C4-2B (cell line): ENCODE results near the gene NANOS3.

ENCODE experiments used
- H3K27ac ChIP-seq: fragments of 450-650 bp; 2 replicates; pipeline ENCODE4 v1.5.1; 2017
- CTCF ChIP-seq: fragments of 450-650 bp; conservative IDR thresholded peaks from 2 replicates; pipeline ENCODE4 v1.5.1; 2017; ENCODE audit warnings: mild to moderate bottlenecking
- ZFX ChIP-seq: fragments of 450-650 bp; IDR thresholded peaks from 2 replicates; pipeline ENCODE4 v1.6.1; 2017

The NANOS3 gene

DNA sequence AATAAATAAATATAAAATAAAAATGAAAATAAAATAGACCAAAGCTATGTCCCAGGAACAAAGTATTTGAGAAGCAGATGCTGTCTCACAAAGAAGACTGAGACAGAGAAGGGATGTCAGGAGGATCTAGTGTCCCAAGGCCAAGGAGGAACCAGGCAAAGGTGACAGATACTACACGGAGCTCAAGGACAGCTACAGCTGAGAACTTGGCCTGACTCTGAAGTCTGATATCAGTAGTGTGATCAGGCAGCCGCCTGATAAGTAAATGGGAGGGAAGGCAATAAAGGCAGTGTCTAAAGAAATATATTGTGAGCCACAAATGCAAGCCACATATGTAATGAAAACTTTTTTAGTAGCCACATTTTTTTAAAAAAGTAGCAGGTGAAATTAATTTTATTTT, 20.4 kb upstream of the NANOS3 start:
- no peak overlapping the region for H3K27ac ChIP-seq
- no peak for TF ChIP-seq ZFX
- no peak for TF ChIP-seq CTCF

GRCh38 chr19:13859361-13859880, 17.5 kb upstream of the NANOS3 start:
- TF ChIP-seq CTCF (no peak), ZFX (no peak)
- H3K27ac ChIP-seq = no peak overlapping the region

DNA sequence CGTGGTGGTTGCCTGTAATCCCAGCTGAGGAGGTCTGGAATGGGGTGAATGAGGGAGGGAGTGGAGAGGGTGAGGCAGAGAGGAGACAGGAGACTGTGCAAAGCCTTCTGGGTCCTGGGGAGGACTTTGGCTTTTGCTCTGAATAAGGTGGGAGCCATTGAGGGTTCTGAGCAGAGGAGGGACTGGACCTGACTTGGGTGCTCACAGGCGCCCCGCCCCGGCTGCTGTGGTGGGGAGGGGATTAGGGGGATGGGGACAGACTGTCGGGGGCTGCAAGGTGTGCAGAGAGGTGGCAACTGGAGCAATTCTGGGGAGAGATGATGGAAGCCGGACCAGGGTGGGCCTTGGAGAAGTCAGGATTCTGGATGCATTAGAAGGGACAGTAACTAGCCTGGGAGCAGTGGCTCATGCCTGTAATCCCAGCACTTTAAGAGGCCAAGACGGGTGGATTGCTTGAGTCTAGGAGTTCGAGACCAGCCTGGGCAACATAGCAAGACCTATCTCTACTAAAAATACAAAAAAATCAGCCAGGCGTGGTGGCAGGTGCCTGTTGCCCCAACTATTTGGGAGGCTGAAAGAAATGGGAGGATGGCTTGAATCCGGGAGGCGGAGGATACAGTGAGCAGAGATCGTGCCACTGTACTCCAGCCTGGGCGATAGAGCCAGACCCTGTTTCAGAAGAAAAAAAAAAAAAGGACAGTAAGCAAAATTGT, 16.1 kb upstream of the NANOS3 start:
- H3K27ac ChIP-seq = no peak overlapping the region
- no peak for TF ChIP-seq ZFX
- TF ChIP-seq CTCF = no peak

DNA sequence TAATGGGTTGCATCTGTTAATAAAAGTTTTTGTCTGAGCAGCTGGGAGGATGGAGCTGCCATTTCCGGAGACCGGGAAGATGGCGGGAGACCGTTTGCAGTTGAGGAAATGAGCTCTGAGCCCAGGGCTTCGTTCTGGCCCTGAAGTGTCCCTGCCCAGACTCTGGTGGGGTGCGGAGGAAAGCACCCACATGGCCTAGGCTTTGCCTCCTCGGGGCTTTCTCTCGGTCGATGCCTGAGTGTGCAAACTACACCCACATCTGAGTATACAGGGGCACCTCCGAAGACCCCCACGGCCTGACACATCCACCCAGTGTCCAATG, 15.6 kb upstream of the NANOS3 start:
- no peak overlapping the region for H3K27ac ChIP-seq

GRCh38 chr19:13861714-13862531, 15.0 kb upstream of the NANOS3 start:
- TF ChIP-seq ZFX = no peak
- TF ChIP-seq CTCF = peak; percentile 98
- H3K27ac ChIP-seq = no peak overlapping the region

More for the DNA sequence above, 15.6 kb upstream of the NANOS3 start:
- TF ChIP-seq ZFX (no peak), CTCF (no peak)

- no peak overlapping the region for H3K27ac ChIP-seq
Measured at GRCh38 chr19:13864046-13864666, 12.8 kb upstream of the NANOS3 start.

More at GRCh38 chr19:13864046-13864666, 12.8 kb upstream of the NANOS3 start:
- no peak for TF ChIP-seq ZFX
- no peak for TF ChIP-seq CTCF
